Ramos (cell line): ENCODE measurements around the gene ZNF521.

Experiments
- in situ Hi-C: fragments of 300-500 bp; cut with MboI; formaldehyde crosslinking; loops from one replicate; pipeline ENCODE4 v1.14.3; 2022; ENCODE audit warnings: low sequenced_read_pairs; ENCODE audit not compliant: unreplicated experiment

The ZNF521 gene

GRCh38 chr18:25231327-25231691 lies 120.7 kb downstream of the ZNF521 start:
- in situ Hi-C loops: no loop called here

- in situ Hi-C loops: no loop called here
Measured at GRCh38 chr18:25230658-25231326, 121.2 kb downstream of the ZNF521 start.

GRCh38 chr18:25229920-25230319 lies 122.0 kb downstream of the ZNF521 start:
- in situ Hi-C loops: no loop called here

- in situ Hi-C loops: no loop called here
Measured at GRCh38 chr18:25229081-25229480, 122.9 kb downstream of the ZNF521 start.

- in situ Hi-C loops: no loop called here
Measured at GRCh38 chr18:25228410-25228809, 123.6 kb downstream of the ZNF521 start.

- in situ Hi-C loops: no loop called here
Measured at GRCh38 chr18:25225151-25225550, 126.8 kb downstream of the ZNF521 start.

GRCh38 chr18:25223899-25224886 lies 127.8 kb downstream of the ZNF521 start:
- in situ Hi-C loops: no loop called here

- in situ Hi-C loops: no loop called here
Measured at GRCh38 chr18:25223211-25223610, 128.8 kb downstream of the ZNF521 start.

- in situ Hi-C loops: no loop called here
Measured at GRCh38 chr18:25222648-25223047, 129.3 kb downstream of the ZNF521 start.

- in situ Hi-C loops: no loop called here
Measured at GRCh38 chr18:25210622-25211021, 141.3 kb downstream of the ZNF521 start.

GRCh38 chr18:25192065-25192464 lies 159.9 kb downstream of the ZNF521 start:
- in situ Hi-C loops: no loop called here

- in situ Hi-C loops: no loop called here
Measured at GRCh38 chr18:25190472-25190871, 161.5 kb downstream of the ZNF521 start.

- in situ Hi-C loops: no loop called here
Measured at GRCh38 chr18:25189391-25190185, 162.4 kb downstream of the ZNF521 start.

- in situ Hi-C loops: no loop called here
Measured at GRCh38 chr18:25187521-25188192, 164.3 kb downstream of the ZNF521 start.

GRCh38 chr18:25186871-25187270 lies 165.1 kb downstream of the ZNF521 start:
- in situ Hi-C loops: no loop called here

GRCh38 chr18:25181993-25182392 lies 170.0 kb downstream of the ZNF521 start:
- in situ Hi-C loops: no loop called here

- in situ Hi-C loops: no loop called here
Measured at GRCh38 chr18:25181581-25181980, 170.4 kb downstream of the ZNF521 start.

- in situ Hi-C loops: no loop called here
Measured at GRCh38 chr18:25180973-25181548, 170.9 kb downstream of the ZNF521 start.

GRCh38 chr18:25177631-25178030 lies 174.3 kb downstream of the ZNF521 start:
- in situ Hi-C loops: no loop called here
